Bronchial epithelial cell (primary cell): Measurements from ENCODE around the gene TGFBR3. TPM values are rescaled to one million over a fixed set of nuclear protein-coding genes. Genes with fewer than 3 reads are reported as not detected.

Experiments
- DNase-seq: peaks from one replicate; pipeline ENCODE4 v3.0.0-alpha.2; 2010; ENCODE audit warnings: low read depth
- FAIRE-seq: peaks from 2 replicates; lab custom pipeline; 2011; peaks lifted over from hg19 to GRCh38; lab: Jason Lieb, UNC
- H3K27me3 ChIP-seq: 2 replicates; pipeline ENCODE4 v1.5.1; 2011; ENCODE audit warnings: low read length; ENCODE audit not compliant: control insufficient read depth, insufficient read depth
- H3K36me3 ChIP-seq: 2 replicates; pipeline ENCODE4 v1.5.1; 2011; ENCODE audit warnings: low read length; ENCODE audit not compliant: control insufficient read depth, insufficient read depth
- H3K4me3 ChIP-seq: 2 replicates; pipeline ENCODE4 v1.5.1; 2011; ENCODE audit warnings: mild to moderate bottlenecking, low read depth, low read length, control low read depth
- total RNA-seq: library from RNA; depleted of rRNA; stranded (reverse); fragments of >200 nt; gene quantifications from 2 replicates; pipeline ENCODE4 v1.2.1, GENCODE V29; 2014
- TF ChIP-seq, protein P1 (sequence below): IDR thresholded peaks from 2 replicates; pipeline ENCODE4 v1.5.1; 2011; ENCODE audit warnings: mild to moderate bottlenecking, moderate library complexity, low read length, control low read depth, inconsistent platforms; ENCODE audit not compliant: insufficient read depth, severe bottlenecking

TGFBR3 gene
- total RNA-seq, 1 donor from 2014 or later = 1.8 TPM

DNA sequence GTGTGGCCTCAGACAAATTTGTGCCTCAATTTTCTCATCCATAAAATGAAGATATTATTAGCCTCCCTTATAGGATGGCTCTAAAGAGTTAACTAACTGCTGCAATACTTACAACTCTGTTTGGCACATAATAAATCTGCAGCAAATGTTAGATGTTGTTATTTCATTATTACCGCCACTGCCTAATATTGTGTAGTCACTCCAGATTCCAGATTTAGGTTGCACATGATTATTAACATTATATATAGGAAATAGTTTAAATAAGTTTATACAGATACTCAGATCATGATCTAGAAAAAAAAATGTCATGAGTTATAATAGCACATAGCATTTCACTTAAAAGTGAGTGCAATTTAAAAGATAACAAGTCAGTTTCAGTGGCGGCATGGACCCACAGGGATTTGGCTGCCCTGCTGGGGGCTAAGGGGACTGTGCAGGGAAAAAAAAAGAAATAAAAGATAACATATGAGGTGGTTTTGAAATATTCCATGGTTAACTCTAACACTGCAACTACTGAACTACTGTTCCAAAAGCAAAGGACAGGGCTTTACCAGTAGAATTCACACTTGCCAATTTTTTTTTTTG is 170.4 kb downstream of the TGFBR3 start:
- no peak overlapping the region for H3K4me3 ChIP-seq
- H3K36me3 ChIP-seq = no peaks in the 10 kb centered on the region
- no peak for FAIRE-seq
- TF ChIP-seq, protein P1, sequence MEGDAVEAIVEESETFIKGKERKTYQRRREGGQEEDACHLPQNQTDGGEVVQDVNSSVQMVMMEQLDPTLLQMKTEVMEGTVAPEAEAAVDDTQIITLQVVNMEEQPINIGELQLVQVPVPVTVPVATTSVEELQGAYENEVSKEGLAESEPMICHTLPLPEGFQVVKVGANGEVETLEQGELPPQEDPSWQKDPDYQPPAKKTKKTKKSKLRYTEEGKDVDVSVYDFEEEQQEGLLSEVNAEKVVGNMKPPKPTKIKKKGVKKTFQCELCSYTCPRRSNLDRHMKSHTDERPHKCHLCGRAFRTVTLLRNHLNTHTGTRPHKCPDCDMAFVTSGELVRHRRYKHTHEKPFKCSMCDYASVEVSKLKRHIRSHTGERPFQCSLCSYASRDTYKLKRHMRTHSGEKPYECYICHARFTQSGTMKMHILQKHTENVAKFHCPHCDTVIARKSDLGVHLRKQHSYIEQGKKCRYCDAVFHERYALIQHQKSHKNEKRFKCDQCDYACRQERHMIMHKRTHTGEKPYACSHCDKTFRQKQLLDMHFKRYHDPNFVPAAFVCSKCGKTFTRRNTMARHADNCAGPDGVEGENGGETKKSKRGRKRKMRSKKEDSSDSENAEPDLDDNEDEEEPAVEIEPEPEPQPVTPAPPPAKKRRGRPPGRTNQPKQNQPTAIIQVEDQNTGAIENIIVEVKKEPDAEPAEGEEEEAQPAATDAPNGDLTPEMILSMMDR = no peak
- H3K27me3 ChIP-seq = no peaks in the 10 kb centered on the region
- DNase-seq = no peak

DNA sequence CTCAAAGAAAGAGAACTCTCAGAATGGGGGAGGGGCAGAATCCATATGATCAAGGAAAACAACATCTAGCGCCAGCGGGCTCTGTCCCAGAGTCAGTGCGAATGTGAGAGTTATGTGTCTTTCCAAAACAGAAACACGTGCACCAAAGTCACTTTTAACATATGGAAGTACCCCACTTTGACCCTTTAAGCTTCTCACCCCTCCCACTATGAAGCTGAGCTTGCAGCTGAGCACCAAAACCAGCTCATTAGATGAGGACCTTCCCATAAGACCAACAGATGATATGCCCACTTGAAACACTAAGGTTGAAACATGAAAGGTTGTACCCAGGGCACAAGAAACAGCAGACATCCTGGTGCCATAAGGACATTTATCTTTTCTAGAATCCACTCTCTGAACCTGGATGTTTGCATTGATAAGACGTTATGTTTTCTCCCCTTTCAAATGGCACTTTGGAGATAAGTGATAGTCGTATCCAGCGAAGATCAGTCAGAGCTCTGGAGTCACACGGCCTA is 171.0 kb downstream of the TGFBR3 start:
- Histone ChIP-seq H3K27me3 (no peaks in the 10 kb centered on the region), H3K4me3 (no peak overlapping the region), H3K36me3 (no peaks in the 10 kb centered on the region)
- TF ChIP-seq, protein P1 = no peak
- no peak for FAIRE-seq
- DNase-seq = no peak

DNA sequence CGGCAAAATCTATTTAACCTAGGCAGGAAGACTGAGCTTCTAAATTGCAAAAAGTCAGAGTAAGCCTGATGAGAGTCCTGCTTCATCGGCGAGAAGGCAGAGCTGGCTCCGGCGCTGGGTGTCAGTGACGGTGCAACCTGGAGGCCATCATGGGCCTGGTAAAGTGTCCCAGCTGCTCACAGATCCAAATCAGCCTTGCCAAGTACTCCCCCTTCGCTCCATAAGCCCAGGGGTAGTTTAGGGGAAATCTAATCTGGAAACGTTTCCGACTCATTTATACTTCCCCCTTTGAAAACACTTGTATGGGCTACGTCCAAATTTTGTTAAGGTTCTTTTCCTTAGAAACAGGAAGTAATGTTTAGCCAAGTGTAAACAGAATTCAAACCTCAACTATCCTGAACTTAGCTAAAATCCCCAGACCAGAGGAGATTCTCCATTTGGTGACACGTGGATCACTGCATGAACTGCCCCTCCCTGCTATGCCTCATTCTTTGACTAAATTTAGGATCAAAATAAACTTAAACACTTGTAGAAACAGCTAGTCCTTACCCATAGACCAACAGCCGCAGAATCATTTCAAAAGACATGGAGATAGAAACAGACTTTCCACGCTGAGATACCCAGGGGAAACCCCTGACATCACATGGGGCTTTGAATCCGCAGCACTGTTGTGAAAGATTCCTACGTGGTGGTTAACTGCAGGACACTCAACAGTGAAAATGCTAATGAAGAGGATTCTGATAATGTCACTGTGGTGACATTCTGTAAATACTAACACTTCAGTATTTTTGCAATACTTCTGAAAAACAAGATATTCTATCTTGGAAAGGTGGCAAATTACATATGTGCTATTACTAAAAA is 172.7 kb downstream of the TGFBR3 start:
- Histone ChIP-seq H3K36me3 (no peaks in the 10 kb centered on the region), H3K27me3 (no peaks in the 10 kb centered on the region), H3K4me3 (no peak overlapping the region)
- no peak for FAIRE-seq
- TF ChIP-seq, protein P1 = no peak
- no peak for DNase-seq

DNA sequence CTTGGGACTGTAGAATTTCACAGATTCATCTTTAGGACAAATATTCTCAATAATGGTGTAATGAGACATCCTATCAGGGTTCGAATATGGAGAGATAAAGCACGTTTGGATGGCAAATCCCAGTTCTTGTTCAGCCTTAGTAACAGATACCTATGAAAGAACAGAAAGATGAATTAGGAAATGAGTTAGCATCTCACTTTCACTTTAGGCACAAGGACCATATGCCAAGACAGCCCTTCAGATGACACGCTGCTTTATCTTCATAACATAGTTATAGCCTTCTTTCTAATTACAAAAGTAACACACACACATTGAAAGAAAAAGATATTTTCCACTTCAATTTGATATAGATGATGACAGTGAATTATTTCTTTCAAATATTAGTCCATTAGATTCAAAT is 173.6 kb downstream of the TGFBR3 start:
- Histone ChIP-seq H3K27me3 (no peaks in the 10 kb centered on the region), H3K4me3 (no peak overlapping the region), H3K36me3 (no peaks in the 10 kb centered on the region)
- FAIRE-seq (no peak), DNase-seq (no peak)
- TF ChIP-seq, protein P1 = no peak

DNA sequence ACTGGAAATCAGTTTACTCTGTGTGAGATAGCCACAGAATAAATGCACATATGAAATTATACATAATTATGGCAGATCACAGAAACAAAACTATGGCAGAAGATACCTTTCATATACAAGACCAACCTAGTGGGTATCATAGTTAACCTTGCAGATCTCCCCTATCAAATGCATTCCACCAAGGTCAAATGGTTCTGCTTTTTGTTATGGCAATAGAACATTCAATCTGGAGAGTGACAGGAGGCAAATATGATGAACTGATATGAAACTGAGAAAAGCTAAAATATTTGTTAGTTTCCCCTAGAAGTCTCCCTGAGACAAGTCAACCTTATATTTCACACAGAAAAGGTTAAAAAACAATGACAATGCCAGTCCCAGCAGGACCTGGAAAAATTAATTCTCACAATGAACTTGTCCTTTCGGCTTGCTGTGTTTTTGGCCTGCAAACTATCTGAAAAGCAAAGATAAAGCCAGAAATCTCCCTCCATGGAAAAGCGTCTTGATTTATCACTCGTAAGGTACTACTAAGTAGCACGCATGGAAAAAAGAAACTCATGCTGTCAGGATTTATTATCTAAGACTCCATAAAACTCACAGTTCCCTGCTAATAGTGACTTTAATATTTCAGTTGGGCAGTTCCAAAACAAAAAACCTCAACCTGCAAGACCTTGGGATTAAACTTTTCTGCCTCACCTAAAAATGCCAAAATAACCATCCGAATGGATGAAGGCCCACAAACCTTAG is 174.3 kb downstream of the TGFBR3 start:
- FAIRE-seq (no peak), DNase-seq (no peak)
- TF ChIP-seq, protein P1 = no peak
- H3K4me3 ChIP-seq = no peak overlapping the region
- H3K27me3 ChIP-seq = no peaks in the 10 kb centered on the region
- H3K36me3 ChIP-seq = no peaks in the 10 kb centered on the region
